K562 (cell line): ENCODE results near the gene GNB2. TPM values are rescaled to one million over a fixed set of nuclear protein-coding genes. Genes with fewer than 3 reads are reported as not detected.

Source experiments
- BRF2 ChIP-seq: IDR thresholded peaks from 3 replicates; pipeline ENCODE4 v1.6.1; 2011; ENCODE audit warnings: borderline replicate concordance, mild to moderate bottlenecking; ENCODE audit not compliant: insufficient read length, insufficient read depth
- C11orf30 ChIP-seq: fragments of 450-650 bp; IDR thresholded peaks from 2 replicates; pipeline ENCODE4 v1.6.1; 2016; ENCODE audit warnings: low read depth, mild to moderate bottlenecking
- CSDE1 ChIP-seq, 2 experiments: fragments of 450-650 bp; IDR thresholded peaks; 2 replicates each; pipeline ENCODE4 v1.6.1; 2016; ENCODE audit warnings: mild to moderate bottlenecking in 1 of 2
- ESRRB ChIP-seq: fragments of 250-450 bp; sonication (Bioruptor Pico); IDR thresholded peaks from 2 replicates; pipeline ENCODE4 v1.5.0; 2020; ENCODE audit warnings: mild to moderate bottlenecking, moderate library complexity, borderline replicate concordance
- GABPA ChIP-seq: fragments of 200-800 bp; sonication (Bioruptor generic); conservative IDR thresholded peaks from 2 replicates; pipeline ENCODE4 v1.6.1; 2016; ENCODE audit warnings: low read depth, missing genetic modification characterization, missing compliant biosample characterization
- GATAD2B ChIP-seq: fragments of 450-650 bp; IDR thresholded peaks from 2 replicates; pipeline ENCODE4 v1.6.1; 2017; ENCODE audit warnings: mild to moderate bottlenecking, borderline replicate concordance
- MGA ChIP-seq: fragments of 450-650 bp; IDR thresholded peaks from 2 replicates; pipeline ENCODE4 v1.6.1; 2016; ENCODE audit warnings: mild to moderate bottlenecking, moderate library complexity
- MYNN ChIP-seq, 2 experiments: sonication (generic); formaldehyde crosslinking in 1 of 2; IDR thresholded peaks; 2 replicates each; pipeline versions ENCODE4 v1.5.0 to v1.6.1; 2016 to 2020; ENCODE audit warnings: antibody characterized with exemption in 1 of 2, missing genetic modification reagents in 1 of 2
- NEUROD1 ChIP-seq: fragments of 150-350 bp; IDR thresholded peaks from 2 replicates; pipeline ENCODE4 v1.6.1; 2014; ENCODE audit warnings: borderline replicate concordance, low read length, low read depth; ENCODE audit not compliant: partially characterized antibody
- PRPF4 ChIP-seq: fragments of 200-400 bp; formaldehyde crosslinking; IDR thresholded peaks from one replicate; pipeline ENCODE4 v1.6.1; 2017; ENCODE audit warnings: low read length, low read depth, mild to moderate bottlenecking; ENCODE audit not compliant: insufficient read depth, poor library complexity, severe bottlenecking
- SP2 ChIP-seq: IDR thresholded peaks from 2 replicates; pipeline ENCODE4 v1.6.1; 2011; ENCODE audit warnings: mild to moderate bottlenecking, low read depth, low read length, moderate library complexity; ENCODE audit not compliant: poor library complexity, severe bottlenecking; ENCODE audit errors: extremely low read depth
- TBL1XR1 ChIP-seq, 2 experiments: IDR thresholded peaks; 2 replicates each; pipeline ENCODE4 v1.6.1; 2012; ENCODE audit warnings: improper control_type of control experiment in 2 of 2, low read length in 2 of 2, mild to moderate bottlenecking in 1 of 2
- TCF7 ChIP-seq: sonication (generic); IDR thresholded peaks from 2 replicates; pipeline ENCODE4 v1.6.1; 2016; ENCODE audit warnings: antibody characterized with exemption, borderline replicate concordance
- TCFL5 ChIP-seq: fragments of 250-450 bp; sonication (Bioruptor Pico); conservative IDR thresholded peaks from 2 replicates; pipeline ENCODE4 v1.6.1; 2021; ENCODE audit warnings: mild to moderate bottlenecking, moderate library complexity, matching md5 sums
- ZNF263 ChIP-seq: sonication (generic); formaldehyde crosslinking; IDR thresholded peaks from 2 replicates; pipeline ENCODE4 v1.8.0; 2022; ENCODE audit warnings: mild to moderate bottlenecking, missing genetic modification reagents, borderline replicate concordance
- ZNF699 ChIP-seq: fragments of 250-450 bp; sonication (Bioruptor Pico); IDR thresholded peaks from 2 replicates; pipeline ENCODE4 v1.8.0; 2021; ENCODE audit warnings: mild to moderate bottlenecking, moderate library complexity; ENCODE audit not compliant: insufficient replicate concordance
- polyA plus RNA-seq, 8 experiments: library from polyadenylated mRNA; depleted of rRNA in 4 of 8; stranded (reverse) in 5 of 8; unstranded in 3 of 8; fragments of >200 nt; fragmentation: Nextera tagmentation in 2 of 8; fragmentation: Illumina TruSeq in 1 of 8; extraction: Ambion mirVana in 2 of 8; extraction: Trizol in 1 of 8; gene quantifications; 2 replicates each; pipeline versions ENCODE4 v1.2.1 to v1.2.3, GENCODE V29; 2011 to 2014; ENCODE audit warnings: inconsistent platforms in 1 of 8, missing spikeins in 1 of 8
- total RNA-seq, 7 experiments: library from RNA; depleted of rRNA in 6 of 7; stranded (reverse); fragments of >200 nt in 6 of 7; fragmentation: Illumina TruSeq in 2 of 7; extraction: Trizol in 2 of 7; gene quantifications; 2 replicates each; pipeline versions ENCODE4 v1.2.1 to v1.2.3, GENCODE V29; 2011 to 2021; ENCODE audit warnings: low replicate concordance in 1 of 7

Gene GNB2
- total and polyA plus RNA-seq, 9 of the 15 experiments (the other 6 are each of a cell fraction or from before 2014, with no cell fraction given), result 0.65 to 320 (median 104) TPM

- no peak for TF ChIP-seq MGA
- no peak for TF ChIP-seq ESRRB (CRISPR knock-in tag)
- TF ChIP-seq PRPF4, result no peak
- no peak for TF ChIP-seq ZNF263 (CRISPR knock-in tag)
- no peak for TF ChIP-seq TCFL5 (CRISPR knock-in tag)
- no peak for TF ChIP-seq ZNF699
- no peak for TF ChIP-seq CSDE1 (IDR thresholded peaks at IDR 0.05)
- TF ChIP-seq MYNN (IDR thresholded peaks at IDR 0.05), result peak; percentile 93
- TF ChIP-seq MYNN (CRISPR knock-in tag; IDR thresholded peaks at IDR 0.05), result no peak
- TF ChIP-seq NEUROD1, result peak; percentile 95
- no peak; the same call in 1 of the 2 replicates for TF ChIP-seq GATAD2B
- no peak for TF ChIP-seq SP2
- TF ChIP-seq C11orf30, result no peak
- no peak for TF ChIP-seq BRF2
- no peak for TF ChIP-seq GABPA (tag)
- 0 out of 2 replicates have a peak, but pooled peaks have one; percentile 47 for TF ChIP-seq TCF7
- peak; percentile 41 to 96; a peak in 3 of 4 replicates for TF ChIP-seq TBL1XR1 (IDR thresholded peaks at IDR 0.05; ENCODE audit: low read length in 2 of 2)
Measured at GRCh38 chr7:100641463-100641859, 32.1 kb upstream of the GNB2 start, which contains the start of gene TFR2 (continued).
